ENCODE data around the gene VPS13D. TPM values are rescaled to one million over a fixed set of nuclear protein-coding genes. Genes with fewer than 3 reads are reported as not detected.

The VPS13D gene
- total and polyA plus RNA-seq, 5 experiments from 2014 or later, result 5.3 to 64.9 (median 7.5) TPM

DNA sequence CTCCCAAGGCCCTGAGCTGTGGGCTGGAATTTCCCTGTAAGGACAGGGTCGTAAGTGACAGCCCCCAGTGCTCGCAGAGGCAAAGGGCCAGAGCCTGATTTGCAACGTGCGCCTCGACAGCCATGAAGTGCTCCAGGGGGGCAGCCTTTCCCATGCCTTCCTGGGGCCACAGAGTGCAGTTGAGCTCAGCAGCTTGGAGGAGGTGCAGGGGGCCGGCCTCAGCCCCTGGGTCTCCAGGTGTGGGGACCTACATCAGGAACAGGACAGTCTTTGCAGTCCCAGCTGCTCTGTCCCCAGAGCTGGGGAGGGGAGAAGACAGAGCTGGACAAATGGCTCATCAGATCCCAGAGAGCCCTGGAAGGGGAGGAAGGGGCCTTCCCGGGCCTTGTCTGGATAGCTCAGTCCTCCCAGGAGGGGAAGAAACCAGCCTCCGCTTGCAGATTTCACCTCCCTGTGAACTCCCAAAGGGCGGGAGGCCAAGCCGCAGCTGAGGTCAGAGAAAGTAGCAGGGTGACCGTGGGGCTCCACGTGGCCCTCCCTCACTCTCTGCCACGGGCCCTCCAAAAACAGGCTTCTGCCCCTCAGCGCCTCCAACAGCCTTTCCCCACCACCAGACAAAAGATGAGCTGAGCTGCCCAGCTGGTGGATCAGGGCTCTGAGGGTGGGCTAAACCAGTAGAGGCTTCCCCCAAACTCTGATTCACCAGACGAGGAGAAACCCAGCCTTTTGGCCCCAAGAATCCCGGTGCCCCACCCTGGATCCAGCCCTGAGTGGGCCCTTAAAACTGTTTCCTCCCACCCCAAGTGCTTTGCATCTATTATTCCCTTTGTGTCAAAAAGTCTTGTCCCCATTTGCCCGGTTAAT is 311.7 kb downstream of the VPS13D start:
- POLR2A ChIA-PET, result no interaction called here
- H3K27me3 Mint-ChIP-seq, result no peaks in the 10 kb centered on the region
- ATAC-seq (no peak), DNase-seq (no peak)
- H3K9me3 Mint-ChIP-seq, result peaks cover 0 to 13% (median 6%) of the 10 kb centered on the region in 9 donors
- H3K4me3 Mint-ChIP-seq, result no peak overlapping the region
- peaks cover 4 to 14% (median 12%) of the 10 kb centered on the region in 3 donors for H3K36me3 Mint-ChIP-seq
- peak overlapping the region in 2 of 10 donors; percentile 7 to 31 for H3K27ac Mint-ChIP-seq
- peaks cover 0 to 5% (median 2%) of the 10 kb centered on the region in 4 donors for H3K4me1 Mint-ChIP-seq

DNA sequence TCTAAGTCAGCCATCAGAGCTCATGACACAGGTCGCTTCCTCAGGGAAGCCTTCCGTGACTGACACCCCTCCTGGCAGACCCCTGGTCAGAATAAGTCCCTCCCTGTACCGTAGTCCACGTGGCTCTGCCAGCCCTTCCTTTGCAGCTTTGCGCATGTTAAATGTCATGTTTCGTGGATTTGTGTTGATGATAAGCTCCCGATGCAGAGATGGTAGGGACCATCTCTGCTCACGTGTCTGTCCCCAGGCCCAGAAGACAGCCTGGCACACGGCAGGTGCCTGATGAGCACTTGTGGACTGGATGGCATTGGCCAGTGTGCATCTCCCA is 312.3 kb downstream of the VPS13D start:
- peaks cover 0 to 7% (median 2%) of the 10 kb centered on the region in 9 donors for H3K9me3 Mint-ChIP-seq

DNA sequence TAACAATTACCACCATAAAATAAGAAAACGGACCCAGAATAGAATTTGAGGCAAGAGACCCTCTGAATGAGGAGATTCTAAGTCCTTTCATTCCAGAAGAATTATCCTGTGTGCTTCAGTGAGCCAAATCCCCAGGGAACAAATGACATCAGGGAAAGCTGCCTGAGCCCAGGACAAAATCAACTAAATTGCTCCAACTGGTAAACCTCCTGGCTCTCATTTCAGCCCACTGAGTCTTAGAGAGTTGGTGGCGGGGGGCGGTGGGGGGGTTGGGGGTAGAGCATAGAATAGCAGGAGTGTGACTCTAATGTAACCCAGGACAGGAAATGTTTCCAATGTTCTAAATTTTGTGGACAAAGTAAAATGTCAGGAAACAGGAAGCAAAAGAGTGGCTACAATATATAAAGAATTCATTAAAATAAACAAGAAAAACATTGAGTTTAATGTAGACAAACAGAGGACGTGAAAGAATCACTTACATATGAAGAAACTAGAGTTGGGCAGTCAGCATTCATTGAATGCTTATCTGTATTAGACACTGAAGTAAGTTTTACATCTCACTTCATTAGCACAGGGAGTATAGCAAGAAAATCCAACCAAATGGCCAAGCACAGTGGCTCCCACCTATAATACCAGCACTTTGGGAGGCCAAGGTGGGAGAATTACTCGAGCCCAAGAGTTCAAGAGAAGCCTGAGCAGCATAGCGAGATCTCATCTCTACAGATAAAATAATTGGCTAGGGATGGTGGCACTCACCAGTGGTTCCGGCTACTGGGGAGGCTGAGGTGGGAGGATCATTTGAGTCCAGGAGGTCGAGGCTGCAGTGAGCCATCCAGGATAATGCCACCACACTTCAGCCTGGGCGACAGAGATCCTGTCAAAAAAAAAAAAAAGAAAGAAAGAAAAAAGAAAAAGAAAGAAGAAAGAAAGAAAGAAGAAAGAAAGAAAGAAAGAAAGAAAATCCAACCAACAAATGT is 313.1 kb downstream of the VPS13D start:
- peaks cover 0 to 5% (median 2%) of the 10 kb centered on the region in 4 donors for H3K4me1 Mint-ChIP-seq
- no peaks in the 10 kb centered on the region for H3K9me3 Mint-ChIP-seq
- peaks cover 0 to 2% (median 0%) of the 10 kb centered on the region in 5 donors for H3K27me3 Mint-ChIP-seq
- H3K4me3 Mint-ChIP-seq, result peak overlapping the region in 1 of 10 donors; percentile 24
- peak overlapping the region in 1 of 10 donors; percentile 3 for H3K27ac Mint-ChIP-seq
- peaks cover 0 to under 1% (median 0%) of the 10 kb centered on the region in 3 donors for H3K36me3 Mint-ChIP-seq
- no peak for DNase-seq
- POLR2A ChIA-PET, result no interaction called here
- ATAC-seq, result no peak

More for the DNA sequence above, 312.3 kb downstream of the VPS13D start:
- peaks cover 0 to 5% (median 2%) of the 10 kb centered on the region in 4 donors for H3K4me1 Mint-ChIP-seq
- peaks cover 2 to 8% (median 7%) of the 10 kb centered on the region in 3 donors for H3K36me3 Mint-ChIP-seq
- peaks cover 0 to under 1% (median 0%) of the 10 kb centered on the region in 5 donors for H3K27me3 Mint-ChIP-seq
- H3K4me3 Mint-ChIP-seq, result no peak overlapping the region
- POLR2A ChIA-PET, result no interaction called here
- no peak for ATAC-seq
- H3K27ac Mint-ChIP-seq, result peak overlapping the region in 2 of 10 donors; percentile 7 to 31
- DNase-seq, result no peak

GRCh38 chr1:12543740-12544154 is 313.9 kb downstream of the VPS13D start:
- Mint-ChIP-seq H3K27ac (no peak overlapping the region), H3K4me3 (no peak overlapping the region), H3K9me3 (no peaks in the 10 kb centered on the region), H3K36me3 (no peaks in the 10 kb centered on the region), H3K27me3 (peaks cover 0 to 2% (median 0%) of the 10 kb centered on the region in 5 donors), H3K4me1 (peaks cover 0 to 5% (median 2%) of the 10 kb centered on the region in 4 donors)
- ATAC-seq (no peak), DNase-seq (no peak)
- POLR2A ChIA-PET, result no interaction called here

- peaks cover 0 to 2% (median 0%) of the 10 kb centered on the region in 5 donors for H3K27me3 Mint-ChIP-seq
- H3K4me3 Mint-ChIP-seq, result no peak overlapping the region
- POLR2A ChIA-PET, result no interaction called here
- no peak for DNase-seq
- H3K4me1 Mint-ChIP-seq, result peaks cover 0 to 5% (median 2%) of the 10 kb centered on the region in 4 donors
- peak overlapping the region in 1 of 10 donors; percentile 66 for H3K27ac Mint-ChIP-seq
- no peaks in the 10 kb centered on the region for H3K36me3 Mint-ChIP-seq
- no peak for ATAC-seq
- H3K9me3 Mint-ChIP-seq, result no peaks in the 10 kb centered on the region
Observed at GRCh38 chr1:12544357-12544756, 314.5 kb downstream of the VPS13D start.

- POLR2A ChIA-PET, result no interaction called here
- Mint-ChIP-seq H3K4me1 (peaks cover 0 to 5% (median 2%) of the 10 kb centered on the region in 4 donors), H3K4me3 (no peak overlapping the region), H3K36me3 (no peaks in the 10 kb centered on the region), H3K27ac (no peak overlapping the region), H3K9me3 (no peaks in the 10 kb centered on the region), H3K27me3 (peaks cover 0 to 2% (median 0%) of the 10 kb centered on the region in 5 donors)
- ATAC-seq, result no peak
- DNase-seq, result no peak
Observed at GRCh38 chr1:12544992-12545391, 315.2 kb downstream of the VPS13D start.

DNA sequence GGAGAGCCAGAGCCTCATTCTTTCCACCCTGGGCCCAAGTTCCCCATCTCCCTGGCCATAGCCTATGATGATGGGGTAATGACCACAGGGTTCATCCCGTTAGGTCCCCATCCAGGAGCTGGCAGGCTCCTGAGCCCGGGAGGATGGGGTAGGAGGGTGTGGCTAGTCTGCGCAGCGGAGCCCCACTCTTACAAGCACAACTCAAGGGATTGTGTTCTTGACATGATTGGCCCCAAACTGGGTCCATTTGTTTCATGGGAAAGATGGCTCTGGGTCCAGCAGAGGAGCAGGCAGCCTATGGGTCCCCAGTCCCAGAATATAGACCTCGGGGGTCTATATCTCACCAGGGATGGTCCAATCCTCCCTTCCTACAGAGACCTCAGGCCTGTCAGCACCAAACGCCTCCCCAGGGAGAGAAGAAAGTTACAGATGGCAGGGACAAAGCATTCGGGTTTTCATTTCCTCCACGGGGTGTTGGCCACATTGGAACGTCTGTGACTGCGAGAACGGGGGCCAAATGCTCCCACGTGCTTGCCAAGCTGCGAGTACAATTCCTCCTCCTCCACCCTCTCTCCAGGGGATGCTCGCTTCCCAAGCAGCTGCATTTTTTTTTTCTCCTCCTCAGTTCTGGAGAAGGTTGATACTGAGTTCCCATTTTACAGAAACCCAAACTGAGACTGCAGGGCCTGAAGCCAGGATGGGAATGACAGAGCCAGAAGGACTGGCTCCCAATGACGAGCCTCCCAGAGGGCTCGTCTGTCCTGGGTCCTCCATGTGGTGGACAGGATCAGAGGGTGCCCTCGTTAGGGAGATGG is 317.1 kb downstream of the VPS13D start:
- H3K4me1 Mint-ChIP-seq, result peaks cover 0 to 5% (median 2%) of the 10 kb centered on the region in 4 donors

DNA sequence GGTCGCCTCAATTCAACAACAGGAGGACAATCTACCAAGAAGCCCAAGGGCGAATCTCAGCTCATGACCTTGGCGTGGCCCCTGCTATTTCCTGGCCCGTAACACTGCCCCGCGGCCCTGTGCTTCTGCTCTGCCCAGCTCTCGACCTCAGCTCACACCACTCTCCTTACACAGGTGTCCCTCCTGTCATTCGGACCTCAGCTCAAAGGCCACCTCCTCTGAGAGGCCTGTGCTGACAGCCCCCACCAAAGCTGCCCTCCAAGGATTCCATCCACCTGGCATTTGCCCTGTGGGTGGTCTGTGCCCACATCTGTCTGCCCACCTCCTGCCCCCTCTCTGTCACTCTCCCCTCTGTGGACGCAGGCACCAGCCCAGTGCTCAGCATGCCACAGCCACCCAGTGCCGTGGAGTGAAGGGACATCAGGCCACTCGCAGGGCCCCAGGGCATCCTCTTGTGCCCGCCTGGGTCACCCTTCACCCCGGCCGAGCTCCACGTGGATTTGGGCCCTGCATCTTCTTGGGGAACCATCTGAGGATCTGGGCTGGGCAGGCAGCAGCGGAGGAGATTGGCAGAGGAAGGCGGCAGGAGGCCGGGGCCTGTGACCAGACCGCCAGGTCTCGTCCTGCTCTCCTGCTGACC is 317.9 kb downstream of the VPS13D start:
- H3K4me1 Mint-ChIP-seq, result peaks cover 0 to 4% (median 0%) of the 10 kb centered on the region in 4 donors
- no peaks in the 10 kb centered on the region for H3K9me3 Mint-ChIP-seq
- ATAC-seq (no peak), DNase-seq (no peak)
- peak overlapping the region in 4 of 10 donors; percentile 21 to 71 (median 50) for H3K27ac Mint-ChIP-seq
- no peaks in the 10 kb centered on the region for H3K36me3 Mint-ChIP-seq
- H3K4me3 Mint-ChIP-seq, result no peak overlapping the region
- POLR2A ChIA-PET, result no interaction called here
- peaks cover 0 to 2% (median 0%) of the 10 kb centered on the region in 5 donors for H3K27me3 Mint-ChIP-seq

More for the DNA sequence above, 317.1 kb downstream of the VPS13D start:
- Mint-ChIP-seq H3K27ac (peak overlapping the region in 1 of 10 donors; percentile 64), H3K27me3 (peaks cover 0 to 2% (median 0%) of the 10 kb centered on the region in 5 donors), H3K9me3 (no peaks in the 10 kb centered on the region), H3K36me3 (no peaks in the 10 kb centered on the region), H3K4me3 (no peak overlapping the region)
- DNase-seq (no peak), ATAC-seq (no peak)
- POLR2A ChIA-PET, result no interaction called here

- Mint-ChIP-seq H3K27ac (peak overlapping the region in 1 of 10 donors; percentile 64), H3K4me1 (peaks cover 0 to 4% (median 0%) of the 10 kb centered on the region in 4 donors), H3K4me3 (no peak overlapping the region), H3K9me3 (no peaks in the 10 kb centered on the region), H3K27me3 (peaks cover 0 to 2% (median 0%) of the 10 kb centered on the region in 5 donors), H3K36me3 (no peaks in the 10 kb centered on the region)
- POLR2A ChIA-PET, result no interaction called here
- DNase-seq, result no peak
- ATAC-seq, result no peak
Observed at GRCh38 chr1:12548279-12548972, 318.6 kb downstream of the VPS13D start.

- POLR2A ChIA-PET, result no interaction called here
- no peak for ATAC-seq
- DNase-seq, result no peak
- peaks cover 0 to 2% (median 0%) of the 10 kb centered on the region in 5 donors for H3K27me3 Mint-ChIP-seq
- H3K9me3 Mint-ChIP-seq, result no peaks in the 10 kb centered on the region
- no peaks in the 10 kb centered on the region for H3K36me3 Mint-ChIP-seq
- peaks cover 0 to 4% (median under 1%) of the 10 kb centered on the region in 4 donors for H3K4me1 Mint-ChIP-seq
- H3K4me3 Mint-ChIP-seq, result no peak overlapping the region
- no peak overlapping the region for H3K27ac Mint-ChIP-seq
Observed at GRCh38 chr1:12548973-12549459, 319.2 kb downstream of the VPS13D start.
